ENCODE data around the gene HNF4A.
A peak's percentile ranks its signal among the peaks of the same experiment; 100 is the strongest.

The HNF4A gene

GRCh38 chr20:44367746-44368145 lies 12.2 kb downstream of the HNF4A start:
- Histone ChIP-seq H3K36me3 (ENCODE audit: control insufficient read depth, insufficient read depth, low read length) (no peaks in the 10 kb centered on the region), H3K56ac (ENCODE audit: low read length) (no peak overlapping the region), H3K79me1 (ENCODE audit: low read length) (no peaks in the 10 kb centered on the region), H4K5ac (ENCODE audit: low read length) (no peak overlapping the region), H3K18ac (ENCODE audit: low read length) (no peak overlapping the region), H2BK15ac (replicated peaks; ENCODE audit: low read depth) (no peak overlapping the region), H4K8ac (ENCODE audit: low read depth, low read length) (no peak overlapping the region), H3K23ac (ENCODE audit: low read length) (no peak overlapping the region), H2BK5ac (ENCODE audit: low read length) (no peak overlapping the region), H3K27ac (ENCODE audit: low read depth, low read length) (no peak overlapping the region), H3K27me3 (ENCODE audit: insufficient read depth, low read length, poor library complexity) (no peaks in the 10 kb centered on the region), H2AK5ac (ENCODE audit: low read length) (no peak overlapping the region), H3K9ac (ENCODE audit: low read length) (no peak overlapping the region), H3K79me2 (ENCODE audit: control insufficient read depth, insufficient read depth, low read length) (no peaks in the 10 kb centered on the region), H2BK120ac (ENCODE audit: low read depth, low read length) (no peak overlapping the region), H3K4me1 (ENCODE audit: control insufficient read depth, low read depth, low read length) (no peaks in the 10 kb centered on the region), H3K4me3 (ENCODE audit: low read length) (no peak overlapping the region), H3K4ac (ENCODE audit: low read depth, low read length) (no peak overlapping the region), H3K4me2 (ENCODE audit: low read length) (no peak overlapping the region)
- no peak for DNase-seq
- no CpG with 5 or more reads among the region's 6 CpGs for WGBS (ENCODE audit: extremely low coverage, insufficient coverage, low lambda C conversion rate)

GRCh38 chr20:44370639-44371218 lies 15.2 kb downstream of the HNF4A start:
- peak; percentile 47 for DNase-seq
- Histone ChIP-seq H4K5ac (ENCODE audit: low read length) (no peak overlapping the region), H2AK5ac (ENCODE audit: low read length) (no peak overlapping the region), H3K79me1 (ENCODE audit: low read length) (no peaks in the 10 kb centered on the region), H3K18ac (ENCODE audit: low read length) (no peak overlapping the region), H3K9ac (ENCODE audit: low read length) (no peak overlapping the region), H3K27me3 (ENCODE audit: insufficient read depth, low read length, poor library complexity) (no peaks in the 10 kb centered on the region), H3K4me1 (ENCODE audit: control insufficient read depth, low read depth, low read length) (no peaks in the 10 kb centered on the region), H2BK15ac (replicated peaks; ENCODE audit: low read depth) (no peak overlapping the region), H2BK120ac (ENCODE audit: low read depth, low read length) (no peak overlapping the region), H3K27ac (ENCODE audit: low read depth, low read length) (peak overlapping the region; percentile 69), H3K56ac (ENCODE audit: low read length) (peak overlapping the region; percentile 54), H3K23ac (ENCODE audit: low read length) (no peak overlapping the region), H3K4me3 (ENCODE audit: low read length) (no peak overlapping the region), H3K4me2 (ENCODE audit: low read length) (no peak overlapping the region), H3K4ac (ENCODE audit: low read depth, low read length) (no peak overlapping the region), H3K36me3 (ENCODE audit: control insufficient read depth, insufficient read depth, low read length) (no peaks in the 10 kb centered on the region), H4K8ac (ENCODE audit: low read depth, low read length) (no peak overlapping the region), H3K79me2 (ENCODE audit: control insufficient read depth, insufficient read depth, low read length) (no peaks in the 10 kb centered on the region), H2BK5ac (ENCODE audit: low read length) (no peak overlapping the region)
- no CpG with 5 or more reads among the region's 9 CpGs for WGBS (ENCODE audit: extremely low coverage, insufficient coverage, low lambda C conversion rate)

GRCh38 chr20:44382641-44383040 lies 27.1 kb downstream of the HNF4A start:
- Histone ChIP-seq H3K79me1 (ENCODE audit: low read length) (no peaks in the 10 kb centered on the region), H3K4ac (ENCODE audit: low read depth, low read length) (no peak overlapping the region), H3K36me3 (ENCODE audit: control insufficient read depth, insufficient read depth, low read length) (no peaks in the 10 kb centered on the region), H4K5ac (ENCODE audit: low read length) (no peak overlapping the region), H2BK15ac (replicated peaks; ENCODE audit: low read depth) (no peak overlapping the region), H3K23ac (ENCODE audit: low read length) (no peak overlapping the region), H3K18ac (ENCODE audit: low read length) (no peak overlapping the region), H3K56ac (ENCODE audit: low read length) (no peak overlapping the region), H3K4me2 (ENCODE audit: low read length) (no peak overlapping the region), H3K27ac (ENCODE audit: low read depth, low read length) (no peak overlapping the region), H3K4me1 (ENCODE audit: control insufficient read depth, low read depth, low read length) (no peaks in the 10 kb centered on the region), H3K4me3 (ENCODE audit: low read length) (no peak overlapping the region), H2AK5ac (ENCODE audit: low read length) (no peak overlapping the region), H3K9ac (ENCODE audit: low read length) (no peak overlapping the region), H2BK120ac (ENCODE audit: low read depth, low read length) (no peak overlapping the region), H3K27me3 (ENCODE audit: insufficient read depth, low read length, poor library complexity) (no peaks in the 10 kb centered on the region), H3K79me2 (ENCODE audit: control insufficient read depth, insufficient read depth, low read length) (no peaks in the 10 kb centered on the region), H4K8ac (ENCODE audit: low read depth, low read length) (no peak overlapping the region), H2BK5ac (ENCODE audit: low read length) (no peak overlapping the region)
- WGBS (ENCODE audit: extremely low coverage, insufficient coverage, low lambda C conversion rate): no CpG with 5 or more reads among the region's 2 CpGs
- DNase-seq: no peak

GRCh38 chr20:44384423-44385027 lies 29.0 kb downstream of the HNF4A start:
- H3K27me3 ChIP-seq (ENCODE audit: insufficient read depth, low read length, poor library complexity): no peaks in the 10 kb centered on the region
- no peak overlapping the region for H2AK5ac ChIP-seq (ENCODE audit: low read length)
- H3K23ac ChIP-seq (ENCODE audit: low read length): no peak overlapping the region
- H2BK5ac ChIP-seq (ENCODE audit: low read length): no peak overlapping the region
- H3K4me2 ChIP-seq (ENCODE audit: low read length): no peak overlapping the region
- no peak overlapping the region for H3K56ac ChIP-seq (ENCODE audit: low read length)
- no peaks in the 10 kb centered on the region for H3K79me1 ChIP-seq (ENCODE audit: low read length)
- no peaks in the 10 kb centered on the region for H3K4me1 ChIP-seq (ENCODE audit: control insufficient read depth, low read depth, low read length)
- no peak overlapping the region for H3K18ac ChIP-seq (ENCODE audit: low read length)
- no peak overlapping the region for H2BK15ac ChIP-seq (replicated peaks; ENCODE audit: low read depth)
- DNase-seq: peak; percentile 73
- H2BK120ac ChIP-seq (ENCODE audit: low read depth, low read length): no peak overlapping the region
- H4K5ac ChIP-seq (ENCODE audit: low read length): no peak overlapping the region
- no peak overlapping the region for H3K27ac ChIP-seq (ENCODE audit: low read depth, low read length)
- no peaks in the 10 kb centered on the region for H3K79me2 ChIP-seq (ENCODE audit: control insufficient read depth, insufficient read depth, low read length)
- no peak overlapping the region for H3K4me3 ChIP-seq (ENCODE audit: low read length)
- no peak overlapping the region for H3K9ac ChIP-seq (ENCODE audit: low read length)
- H4K8ac ChIP-seq (ENCODE audit: low read depth, low read length): peak overlapping the region; percentile 56
- no peak overlapping the region for H3K4ac ChIP-seq (ENCODE audit: low read depth, low read length)
- H3K36me3 ChIP-seq (ENCODE audit: control insufficient read depth, insufficient read depth, low read length): no peaks in the 10 kb centered on the region
- no CpG with 5 or more reads among the region's 9 CpGs for WGBS (ENCODE audit: extremely low coverage, insufficient coverage, low lambda C conversion rate)

GRCh38 chr20:44388466-44389023 lies 33.0 kb downstream of the HNF4A start:
- no peak overlapping the region for H3K4me3 ChIP-seq (ENCODE audit: low read length)
- H3K36me3 ChIP-seq (ENCODE audit: control insufficient read depth, insufficient read depth, low read length): no peaks in the 10 kb centered on the region
- peak overlapping the region; percentile 33 for H3K9ac ChIP-seq (ENCODE audit: low read length)
- no peak overlapping the region for H2BK15ac ChIP-seq (replicated peaks; ENCODE audit: low read depth)
- H3K27me3 ChIP-seq (ENCODE audit: insufficient read depth, low read length, poor library complexity): no peaks in the 10 kb centered on the region
- no CpG with 5 or more reads among the region's 29 CpGs for WGBS (ENCODE audit: extremely low coverage, insufficient coverage, low lambda C conversion rate)
- no peak overlapping the region for H2BK5ac ChIP-seq (ENCODE audit: low read length)
- H3K23ac ChIP-seq (ENCODE audit: low read length): no peak overlapping the region
- H3K56ac ChIP-seq (ENCODE audit: low read length): peak overlapping the region; percentile 57
- H3K4me2 ChIP-seq (ENCODE audit: low read length): peak overlapping the region; percentile 35
- no peak overlapping the region for H3K18ac ChIP-seq (ENCODE audit: low read length)
- no peaks in the 10 kb centered on the region for H3K79me1 ChIP-seq (ENCODE audit: low read length)
- no peak overlapping the region for H4K5ac ChIP-seq (ENCODE audit: low read length)
- no peak overlapping the region for H2AK5ac ChIP-seq (ENCODE audit: low read length)
- H4K8ac ChIP-seq (ENCODE audit: low read depth, low read length): no peak overlapping the region
- no peak overlapping the region for H2BK120ac ChIP-seq (ENCODE audit: low read depth, low read length)
- no peaks in the 10 kb centered on the region for H3K79me2 ChIP-seq (ENCODE audit: control insufficient read depth, insufficient read depth, low read length)
- no peak overlapping the region for H3K4ac ChIP-seq (ENCODE audit: low read depth, low read length)
- peak; percentile 94 for DNase-seq
- H3K4me1 ChIP-seq (ENCODE audit: control insufficient read depth, low read depth, low read length): no peaks in the 10 kb centered on the region
- no peak overlapping the region for H3K27ac ChIP-seq (ENCODE audit: low read depth, low read length)
